GM12891 (cell line): ENCODE results near the gene GP1BB.

Source experiments
- PAX5 ChIP-seq: IDR thresholded peaks from 2 replicates; pipeline ENCODE4 v1.6.1; 2011; ENCODE audit warnings: low read length, moderate library complexity, mild to moderate bottlenecking; ENCODE audit not compliant: insufficient read depth, severe bottlenecking
- POLR2A ChIP-seq: IDR thresholded peaks from 2 replicates; pipeline ENCODE4 v1.6.1; 2011; ENCODE audit warnings: low read depth, low read length, control low read depth
- POLR2AphosphoS5 ChIP-seq: IDR thresholded peaks from 2 replicates; pipeline ENCODE4 v1.6.1; 2011; ENCODE audit warnings: low read depth, low read length, control low read depth
- SPI1 ChIP-seq: IDR thresholded peaks from 2 replicates; pipeline ENCODE4 v1.6.1; 2011; ENCODE audit warnings: low read depth, low read length, control low read depth

DNA sequence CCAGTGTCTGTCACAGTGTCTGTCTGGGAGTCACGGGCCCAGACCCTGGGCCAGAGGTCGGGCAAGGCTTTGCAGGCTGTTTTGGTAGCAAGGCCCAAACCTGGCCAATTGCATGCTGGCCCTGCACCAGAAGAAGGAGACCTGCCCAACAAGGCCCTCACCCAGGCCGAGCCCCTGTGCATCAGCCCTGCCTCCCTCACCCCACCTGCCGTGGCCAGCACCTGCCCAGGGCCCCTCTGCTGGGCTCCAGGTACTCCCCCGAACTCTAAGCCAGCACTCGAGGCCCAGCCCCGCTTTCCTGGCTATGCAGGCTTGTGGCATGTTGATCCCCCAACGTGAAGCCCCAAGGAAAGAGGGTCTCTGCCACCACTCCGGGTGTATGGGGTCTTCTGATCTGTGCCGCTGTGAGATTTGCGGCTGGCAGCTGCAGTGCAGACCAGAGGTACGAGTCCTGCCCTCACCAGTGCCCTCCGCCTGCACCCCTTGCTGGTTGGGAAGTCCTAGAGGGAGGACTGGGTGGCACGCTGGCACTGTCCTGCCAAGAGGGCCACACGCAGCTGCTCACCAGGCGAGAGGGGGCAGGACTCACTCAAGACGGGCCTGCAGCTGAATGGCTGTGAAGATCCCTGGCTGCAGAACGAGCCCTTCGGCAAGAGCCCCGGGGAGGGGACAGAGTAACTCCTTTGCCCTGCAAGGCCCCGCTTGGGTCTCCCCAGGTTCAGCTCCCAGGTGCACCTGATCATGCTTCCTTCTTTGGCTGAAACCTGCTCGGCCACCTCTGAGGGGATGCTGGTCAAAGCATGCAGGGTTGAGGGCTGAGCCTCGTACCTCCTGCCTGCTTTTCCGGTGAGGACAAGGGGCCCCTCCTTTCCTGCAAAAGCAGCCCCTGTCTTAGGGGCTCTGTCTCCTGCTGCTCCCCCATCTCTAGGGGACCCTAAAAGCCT, 15.7 kb upstream of the GP1BB start:
- TF ChIP-seq POLR2AphosphoS5: no peak
- TF ChIP-seq SPI1: no peak
- TF ChIP-seq POLR2A: no peak
- TF ChIP-seq PAX5: no peak
